ENCODE data around the gene KCNQ1OT1.
A peak's percentile ranks its signal among the peaks of the same experiment; 100 is the strongest.

KCNQ1OT1 gene

DNA sequence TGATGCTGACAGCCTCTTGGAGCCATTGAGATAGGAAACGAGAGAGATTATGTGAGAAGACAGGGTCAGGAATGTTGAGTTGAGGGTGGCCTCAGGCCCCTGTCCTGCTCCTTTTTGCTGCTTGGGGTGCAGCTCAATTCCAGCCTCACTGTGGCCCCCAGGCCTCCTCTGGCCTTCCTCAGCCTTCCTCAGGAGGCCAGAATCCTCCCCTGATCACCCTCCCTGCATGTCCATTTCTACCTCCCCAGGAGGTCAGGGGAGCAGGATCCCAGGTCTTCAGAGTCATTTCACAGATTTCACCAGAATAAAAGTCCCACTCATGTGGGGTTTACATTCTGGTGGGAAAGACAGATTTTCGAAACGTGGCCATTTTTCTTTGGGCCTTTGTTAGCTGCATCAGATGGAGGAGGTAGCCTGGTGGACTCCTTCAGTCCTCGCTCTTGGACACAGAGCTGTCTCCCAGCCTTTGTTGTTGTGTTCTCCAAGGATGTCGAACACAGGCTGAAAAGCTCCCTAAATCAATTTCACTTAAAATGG, 2.2 kb upstream of the KCNQ1OT1 start:
- peaks cover 0 to 8% (median 5%) of the 10 kb centered on the region in 5 donors for H3K9me3 ChIP-seq (ENCODE audit: control insufficient read depth in 5 of 5, low read length in 5 of 5)
- no peak overlapping the region for H3K4me3 ChIP-seq (ENCODE audit: low read depth in 1 of 5, low read length in 5 of 5)
- H3K27me3 ChIP-seq (ENCODE audit: control insufficient read depth in 5 of 5, insufficient read depth in 4 of 5, low read length in 5 of 5): no peaks in the 10 kb centered on the region
- H3K9ac ChIP-seq (ENCODE audit: low read length in 5 of 5): no peak overlapping the region
- H3K36me3 ChIP-seq (ENCODE audit: control insufficient read depth in 5 of 5, insufficient read depth in 5 of 5, low read length in 5 of 5): no peaks in the 10 kb centered on the region
- H3K27ac ChIP-seq (ENCODE audit: low read depth, low read length): no peak overlapping the region
- peaks cover under 1 to 34% (median 27%) of the 10 kb centered on the region in 5 donors for H3K4me1 ChIP-seq (ENCODE audit: control insufficient read depth in 5 of 5, insufficient read depth in 5 of 5, low read length in 5 of 5)

DNA sequence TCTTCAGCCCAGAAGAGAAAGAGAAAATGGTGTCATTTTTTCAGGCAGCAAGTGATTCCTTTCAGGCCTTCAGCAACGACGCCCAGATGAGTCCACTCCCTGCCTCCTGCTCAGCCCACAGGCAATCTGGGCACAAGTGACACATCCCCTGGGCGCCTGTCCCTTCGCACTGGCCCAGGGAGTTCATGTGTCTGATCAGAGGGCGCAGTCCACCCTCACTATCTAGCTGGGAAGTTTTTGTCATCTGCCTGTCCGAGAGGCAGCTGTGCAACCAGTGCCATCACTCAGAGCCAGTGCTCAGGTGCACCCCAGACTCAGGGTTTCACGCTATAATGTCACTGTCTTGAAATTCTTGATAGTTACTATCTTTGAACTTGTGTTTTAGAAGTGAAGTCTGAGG, 1.4 kb upstream of the KCNQ1OT1 start:
- H3K27ac ChIP-seq (ENCODE audit: low read depth, low read length): peak overlapping the region; percentile 86
- no peaks in the 10 kb centered on the region for H3K27me3 ChIP-seq (ENCODE audit: control insufficient read depth in 5 of 5, insufficient read depth in 4 of 5, low read length in 5 of 5)
- H3K4me1 ChIP-seq (ENCODE audit: control insufficient read depth in 5 of 5, insufficient read depth in 5 of 5, low read length in 5 of 5): peaks cover 0 to 32% (median 25%) of the 10 kb centered on the region in 5 donors
- no peak overlapping the region for H3K4me3 ChIP-seq (ENCODE audit: low read depth in 1 of 5, low read length in 5 of 5)
- H3K9ac ChIP-seq (ENCODE audit: low read length in 5 of 5): peak overlapping the region in 1 of 5 donors; percentile 39
- H3K36me3 ChIP-seq (ENCODE audit: control insufficient read depth in 5 of 5, insufficient read depth in 5 of 5, low read length in 5 of 5): no peaks in the 10 kb centered on the region
- H3K9me3 ChIP-seq (ENCODE audit: control insufficient read depth in 5 of 5, low read length in 5 of 5): peaks cover 0 to 4% (median 3%) of the 10 kb centered on the region in 5 donors

DNA sequence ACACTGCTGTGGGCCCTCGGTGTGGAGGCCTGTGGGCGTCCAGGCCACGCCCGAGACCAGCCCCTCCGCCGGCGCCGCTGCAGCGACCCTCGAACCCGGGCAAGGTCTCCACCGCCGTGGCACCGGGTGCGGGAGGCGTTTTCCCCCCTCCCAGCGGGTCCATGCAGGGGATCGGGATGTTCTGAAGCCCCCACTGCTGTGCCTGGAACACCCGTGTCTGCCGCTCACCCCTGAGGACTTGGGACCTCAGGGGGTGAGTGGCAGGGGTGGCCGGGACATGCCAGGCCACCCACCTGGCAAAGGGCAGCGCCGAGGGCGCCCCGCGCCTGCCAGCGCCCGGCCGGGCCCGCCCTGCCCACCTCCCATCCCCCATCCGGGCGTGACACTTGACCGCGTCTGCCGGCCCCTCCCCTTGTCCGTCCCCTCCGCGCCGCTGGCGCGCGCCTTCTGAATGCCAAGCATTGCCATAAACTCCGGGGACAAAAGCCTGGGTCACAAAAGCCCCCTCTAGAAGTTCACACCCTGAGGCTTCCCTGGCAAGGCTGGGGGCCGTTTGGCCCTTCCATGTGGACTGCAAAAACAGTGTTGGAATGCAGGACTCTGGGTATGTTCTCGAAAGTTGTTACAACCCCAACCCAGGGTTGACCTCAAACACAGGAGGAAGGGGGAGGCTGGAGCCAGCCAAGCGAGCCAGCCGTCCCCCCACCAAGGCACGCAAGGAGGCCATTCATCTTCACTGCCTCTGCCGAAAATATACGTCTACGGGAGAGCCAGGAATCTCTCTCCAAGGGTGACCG, 819 bp upstream of the KCNQ1OT1 start:
- H3K4me1 ChIP-seq (ENCODE audit: control insufficient read depth in 5 of 5, insufficient read depth in 5 of 5, low read length in 5 of 5): peaks cover 0 to 33% (median 27%) of the 10 kb centered on the region in 5 donors
- H3K4me3 ChIP-seq (ENCODE audit: low read depth in 1 of 5, low read length in 5 of 5): peak overlapping the region in 4 of 5 donors; percentile 56 to 82 (median 70)
- H3K9me3 ChIP-seq (ENCODE audit: control insufficient read depth in 5 of 5, low read length in 5 of 5): no peaks in the 10 kb centered on the region
- peak overlapping the region in 4 of 5 donors; percentile 55 to 77 (median 66) for H3K9ac ChIP-seq (ENCODE audit: low read length in 5 of 5)
- peak overlapping the region; percentile 86 for H3K27ac ChIP-seq (ENCODE audit: low read depth, low read length)
- no peaks in the 10 kb centered on the region for H3K27me3 ChIP-seq (ENCODE audit: control insufficient read depth in 5 of 5, insufficient read depth in 4 of 5, low read length in 5 of 5)
- no peaks in the 10 kb centered on the region for H3K36me3 ChIP-seq (ENCODE audit: control insufficient read depth in 5 of 5, insufficient read depth in 5 of 5, low read length in 5 of 5)

DNA sequence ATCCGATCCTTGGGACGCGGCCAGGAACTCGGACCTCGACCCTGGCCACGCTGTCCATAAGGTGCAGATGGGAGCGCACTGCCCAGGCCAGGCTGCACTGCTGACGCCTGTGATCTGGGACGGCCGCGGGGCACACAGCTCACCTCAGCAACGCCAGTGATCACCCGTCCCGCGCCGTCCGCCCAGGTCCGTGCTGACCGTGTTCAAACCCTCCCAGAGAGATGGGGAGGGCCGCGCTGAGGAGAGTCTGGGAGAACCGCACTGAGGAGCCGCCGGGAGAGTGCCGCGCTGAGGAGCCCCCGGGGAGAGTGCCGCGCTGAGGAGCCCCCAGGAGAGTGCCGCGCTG, 636 bp downstream of the KCNQ1OT1 start:
- H3K9me3 ChIP-seq (ENCODE audit: control insufficient read depth in 5 of 5, low read length in 5 of 5): no peaks in the 10 kb centered on the region
- no peaks in the 10 kb centered on the region for H3K27me3 ChIP-seq (ENCODE audit: control insufficient read depth in 5 of 5, insufficient read depth in 4 of 5, low read length in 5 of 5)
- H3K4me1 ChIP-seq (ENCODE audit: control insufficient read depth in 5 of 5, insufficient read depth in 5 of 5, low read length in 5 of 5): peaks cover 5 to 48% (median 42%) of the 10 kb centered on the region in 5 donors
- no peaks in the 10 kb centered on the region for H3K36me3 ChIP-seq (ENCODE audit: control insufficient read depth in 5 of 5, insufficient read depth in 5 of 5, low read length in 5 of 5)
- H3K4me3 ChIP-seq (ENCODE audit: low read depth in 1 of 5, low read length in 5 of 5): peak overlapping the region; percentile 59 to 82 (median 74)
- H3K9ac ChIP-seq (ENCODE audit: low read length in 5 of 5): peak overlapping the region in 4 of 5 donors; percentile 66 to 79 (median 78)
- peak overlapping the region; percentile 9 for H3K27ac ChIP-seq (ENCODE audit: low read depth, low read length)

DNA sequence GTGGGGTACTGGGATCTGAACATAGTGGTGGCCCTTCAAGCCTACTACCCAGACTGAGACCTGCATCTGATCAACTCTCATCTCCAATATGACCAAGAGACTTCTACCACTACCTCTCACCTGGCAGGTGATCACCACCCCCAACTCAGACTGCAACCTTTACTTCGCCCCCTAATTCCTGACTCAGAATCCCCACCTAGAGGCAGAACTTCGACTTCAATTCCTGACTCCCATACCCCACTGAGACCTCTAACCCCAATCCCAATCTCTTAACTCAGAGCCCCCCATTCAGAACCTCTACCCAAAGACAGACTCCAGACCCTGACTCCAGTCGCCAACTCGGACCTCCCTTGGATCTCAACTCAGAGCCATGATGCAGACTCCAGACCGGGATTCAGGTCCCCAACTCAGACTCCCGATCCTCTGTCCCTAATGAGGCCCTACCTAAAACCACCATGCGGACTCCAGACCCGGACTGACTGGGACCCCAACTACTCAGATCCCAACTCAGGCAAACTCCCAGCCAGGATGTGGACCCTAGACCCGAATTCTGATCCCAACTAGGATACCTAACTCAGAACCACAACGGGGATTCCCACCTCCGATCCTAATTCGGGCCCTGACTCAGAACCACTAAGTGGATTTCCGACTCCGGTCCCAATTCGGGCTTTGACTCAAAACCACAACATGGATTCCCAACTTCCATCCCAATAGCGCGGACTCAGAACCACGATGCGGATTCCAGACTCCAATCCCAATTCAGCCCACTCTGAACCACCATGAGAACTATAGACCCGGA, 1.2 kb downstream of the KCNQ1OT1 start:
- H3K9me3 ChIP-seq (ENCODE audit: control insufficient read depth in 5 of 5, low read length in 5 of 5): no peaks in the 10 kb centered on the region
- H3K27ac ChIP-seq (ENCODE audit: low read depth, low read length): no peak overlapping the region
- H3K36me3 ChIP-seq (ENCODE audit: control insufficient read depth in 5 of 5, insufficient read depth in 5 of 5, low read length in 5 of 5): no peaks in the 10 kb centered on the region
- H3K9ac ChIP-seq (ENCODE audit: low read length in 5 of 5): peak overlapping the region in 4 of 5 donors; percentile 66 to 79 (median 78)
- peak overlapping the region; percentile 59 to 82 (median 74) for H3K4me3 ChIP-seq (ENCODE audit: low read depth in 1 of 5, low read length in 5 of 5)
- no peaks in the 10 kb centered on the region for H3K27me3 ChIP-seq (ENCODE audit: control insufficient read depth in 5 of 5, insufficient read depth in 4 of 5, low read length in 5 of 5)
- H3K4me1 ChIP-seq (ENCODE audit: control insufficient read depth in 5 of 5, insufficient read depth in 5 of 5, low read length in 5 of 5): peaks cover 5 to 51% (median 45%) of the 10 kb centered on the region in 5 donors

DNA sequence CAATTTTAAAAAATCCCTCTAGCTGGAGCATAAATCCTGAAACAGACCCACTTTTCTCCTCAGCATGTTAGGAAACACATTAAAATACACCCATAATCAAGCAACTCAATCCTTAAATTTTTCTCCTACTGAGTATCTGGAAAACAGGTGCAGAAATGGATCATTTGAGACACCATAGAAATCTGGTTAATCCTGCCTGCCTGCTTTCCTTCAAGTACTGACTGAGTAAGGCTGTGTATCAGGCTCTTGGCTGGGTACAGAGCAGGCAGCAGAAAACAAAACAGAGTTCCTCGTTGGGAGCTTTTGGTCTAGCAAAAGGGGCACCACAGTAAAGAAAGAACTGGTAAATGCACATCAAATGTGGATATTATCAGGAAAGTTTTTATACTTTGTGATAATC, 1.9 kb downstream of the KCNQ1OT1 start:
- Histone ChIP-seq H3K9me3 (ENCODE audit: control insufficient read depth in 5 of 5, low read length in 5 of 5) (no peaks in the 10 kb centered on the region), H3K27me3 (ENCODE audit: control insufficient read depth in 5 of 5, insufficient read depth in 4 of 5, low read length in 5 of 5) (no peaks in the 10 kb centered on the region), H3K4me3 (ENCODE audit: low read depth in 1 of 5, low read length in 5 of 5) (peak overlapping the region; percentile 59 to 82 (median 74)), H3K9ac (ENCODE audit: low read length in 5 of 5) (peak overlapping the region in 4 of 5 donors; percentile 66 to 79 (median 78)), H3K36me3 (ENCODE audit: control insufficient read depth in 5 of 5, insufficient read depth in 5 of 5, low read length in 5 of 5) (no peaks in the 10 kb centered on the region), H3K4me1 (ENCODE audit: control insufficient read depth in 5 of 5, insufficient read depth in 5 of 5, low read length in 5 of 5) (peaks cover 5 to 51% (median 47%) of the 10 kb centered on the region in 5 donors), H3K27ac (ENCODE audit: low read depth, low read length) (no peak overlapping the region)

DNA sequence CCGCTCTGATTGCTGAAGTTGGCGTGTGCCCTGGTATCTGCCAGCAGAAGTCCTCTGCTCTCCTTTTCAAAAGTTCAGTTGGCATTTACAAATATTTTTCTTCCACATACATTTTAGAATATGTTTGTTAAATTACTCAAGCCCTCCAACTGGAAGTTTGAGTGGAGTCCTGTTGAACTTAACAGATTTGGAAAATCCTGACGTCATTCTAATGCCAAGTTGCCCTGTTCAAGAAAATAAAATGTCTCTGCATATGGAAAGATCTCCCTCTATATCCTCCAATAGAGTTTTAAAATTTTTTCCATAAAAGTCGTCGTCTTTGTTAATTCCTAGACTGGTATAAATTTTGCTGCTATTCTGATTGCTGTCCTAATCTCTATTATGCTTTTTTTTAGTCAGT, 3.3 kb downstream of the KCNQ1OT1 start:
- peaks cover 9 to 65% (median 60%) of the 10 kb centered on the region in 5 donors for H3K4me1 ChIP-seq (ENCODE audit: control insufficient read depth in 5 of 5, insufficient read depth in 5 of 5, low read length in 5 of 5)
- H3K36me3 ChIP-seq (ENCODE audit: control insufficient read depth in 5 of 5, insufficient read depth in 5 of 5, low read length in 5 of 5): no peaks in the 10 kb centered on the region
- H3K9ac ChIP-seq (ENCODE audit: low read length in 5 of 5): no peak overlapping the region
- no peak overlapping the region for H3K27ac ChIP-seq (ENCODE audit: low read depth, low read length)
- no peaks in the 10 kb centered on the region for H3K9me3 ChIP-seq (ENCODE audit: control insufficient read depth in 5 of 5, low read length in 5 of 5)
- no peaks in the 10 kb centered on the region for H3K27me3 ChIP-seq (ENCODE audit: control insufficient read depth in 5 of 5, insufficient read depth in 4 of 5, low read length in 5 of 5)
- no peak overlapping the region for H3K4me3 ChIP-seq (ENCODE audit: low read depth in 1 of 5, low read length in 5 of 5)

DNA sequence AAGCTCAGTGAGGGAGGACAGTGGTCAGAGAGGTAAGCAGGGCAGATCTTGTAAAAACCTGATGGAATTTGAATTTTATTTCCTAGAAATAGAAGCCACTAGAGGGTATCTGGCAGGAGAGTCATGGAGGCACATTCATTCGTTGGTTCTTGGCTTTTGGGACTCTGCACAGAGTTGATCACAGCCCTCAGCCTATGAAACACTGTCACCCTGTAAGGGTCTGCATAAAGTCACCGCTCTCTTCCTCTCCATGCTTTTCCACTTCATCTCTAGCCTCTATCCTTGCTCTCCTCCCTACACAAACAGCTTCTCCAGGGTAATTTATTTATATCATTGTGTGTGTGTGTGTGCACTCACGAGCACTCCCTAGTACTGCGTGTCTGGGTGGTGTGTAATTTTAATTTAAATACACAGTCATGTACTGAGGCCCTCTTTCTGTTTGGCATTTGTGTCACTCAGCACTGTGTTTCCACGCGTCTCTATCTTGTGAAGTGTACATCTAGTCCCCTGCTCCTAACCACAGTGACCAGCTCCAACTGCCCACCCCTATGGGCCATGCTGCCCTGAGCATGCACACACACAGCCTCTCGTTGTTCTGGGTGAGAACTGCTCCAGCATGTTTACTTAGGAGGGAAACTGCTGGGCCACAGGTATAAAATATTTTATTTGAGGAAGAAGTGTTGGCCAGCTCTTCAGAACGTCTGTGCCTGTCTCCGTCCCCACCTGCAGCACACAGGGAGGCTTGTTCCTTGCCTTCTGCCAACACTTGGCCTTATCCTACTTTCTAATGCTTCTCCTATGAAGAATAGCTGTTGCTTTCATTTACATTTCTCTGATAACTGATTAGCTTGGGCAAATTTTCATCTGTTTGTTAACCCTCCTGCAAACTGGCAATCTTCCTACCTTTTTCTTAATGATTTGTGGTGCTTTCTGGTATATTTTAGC, 4.5 kb downstream of the KCNQ1OT1 start:
- no peaks in the 10 kb centered on the region for H3K36me3 ChIP-seq (ENCODE audit: control insufficient read depth in 5 of 5, insufficient read depth in 5 of 5, low read length in 5 of 5)
- H3K4me1 ChIP-seq (ENCODE audit: control insufficient read depth in 5 of 5, insufficient read depth in 5 of 5, low read length in 5 of 5): peaks cover 19 to 68% (median 66%) of the 10 kb centered on the region in 5 donors
- no peaks in the 10 kb centered on the region for H3K9me3 ChIP-seq (ENCODE audit: control insufficient read depth in 5 of 5, low read length in 5 of 5)
- peak overlapping the region in 1 of 5 donors; percentile 38 for H3K4me3 ChIP-seq (ENCODE audit: low read depth in 1 of 5, low read length in 5 of 5)
- no peak overlapping the region for H3K27ac ChIP-seq (ENCODE audit: low read depth, low read length)
- H3K9ac ChIP-seq (ENCODE audit: low read length in 5 of 5): no peak overlapping the region
- H3K27me3 ChIP-seq (ENCODE audit: control insufficient read depth in 5 of 5, insufficient read depth in 4 of 5, low read length in 5 of 5): no peaks in the 10 kb centered on the region

DNA sequence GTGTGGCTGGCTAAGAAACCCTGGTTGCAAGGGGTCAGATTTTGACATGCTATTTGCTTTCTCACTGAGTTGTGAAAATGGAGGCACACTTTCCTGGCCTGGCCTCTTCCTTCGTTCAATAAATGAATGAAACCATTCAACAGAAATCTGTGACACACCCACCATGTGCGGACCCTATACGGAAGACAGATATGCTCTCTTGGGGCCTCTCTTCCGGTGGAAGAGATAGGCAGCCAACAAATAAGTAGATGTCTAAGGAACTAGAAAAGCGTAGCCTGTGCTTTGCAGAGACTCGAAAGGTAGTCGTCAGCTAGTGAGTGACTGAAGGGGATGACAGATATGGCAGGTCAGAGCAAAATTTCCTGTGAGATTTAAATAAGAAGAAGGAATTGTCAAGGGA, 5.3 kb downstream of the KCNQ1OT1 start:
- H3K4me1 ChIP-seq (ENCODE audit: control insufficient read depth in 5 of 5, insufficient read depth in 5 of 5, low read length in 5 of 5): peaks cover 22 to 76% (median 74%) of the 10 kb centered on the region in 5 donors
- no peaks in the 10 kb centered on the region for H3K36me3 ChIP-seq (ENCODE audit: control insufficient read depth in 5 of 5, insufficient read depth in 5 of 5, low read length in 5 of 5)
- H3K4me3 ChIP-seq (ENCODE audit: low read depth in 1 of 5, low read length in 5 of 5): no peak overlapping the region
- no peak overlapping the region for H3K27ac ChIP-seq (ENCODE audit: low read depth, low read length)
- H3K27me3 ChIP-seq (ENCODE audit: control insufficient read depth in 5 of 5, insufficient read depth in 4 of 5, low read length in 5 of 5): no peaks in the 10 kb centered on the region
- no peak overlapping the region for H3K9ac ChIP-seq (ENCODE audit: low read length in 5 of 5)
- no peaks in the 10 kb centered on the region for H3K9me3 ChIP-seq (ENCODE audit: control insufficient read depth in 5 of 5, low read length in 5 of 5)

Measured in subcutaneous abdominal adipose tissue (tissue), 5 donors.